Measurements from ENCODE around the gene AMPH. TPM values are rescaled to one million over a fixed set of nuclear protein-coding genes. Genes with fewer than 3 reads are reported as not detected.

AMPH gene
- total and polyA plus RNA-seq, 2 of the 4 experiments (the other 2 are of a cell fraction), result 3.9 to 4.8 TPM

GRCh38 chr7:38655833-38656774 is 24.9 kb upstream of the AMPH start (continued):
- TF ChIP-seq CTCF (conservative IDR thresholded peaks at IDR 0.05; ENCODE audit: low read depth, low read length), result no peak

GRCh38 chr7:38637957-38638356 is 6.8 kb upstream of the AMPH start:
- H4K20me1 ChIP-seq (ENCODE audit: insufficient read depth, low read length), result no peaks in the 10 kb centered on the region
- TF ChIP-seq SMC3 (IDR thresholded peaks at IDR 0.05; ENCODE audit: low read depth, low read length) (no peak), MAFK (IDR thresholded peaks at IDR 0.05; ENCODE audit: low read depth, low read length) (no peak), RFX5 (IDR thresholded peaks at IDR 0.05; ENCODE audit: low read depth, low read length) (no peak), FOS (IDR thresholded peaks at IDR 0.05; ENCODE audit: low read depth, low read length) (no peak), MXI1 (IDR thresholded peaks at IDR 0.05; ENCODE audit: borderline replicate concordance, low read depth, low read length) (no peak), CHD1 (IDR thresholded peaks at IDR 0.05; ENCODE audit: low read depth, low read length) (no peak), RCOR1 (IDR thresholded peaks at IDR 0.05; ENCODE audit: insufficient replicate concordance, low read length) (no peak), POLR2A (IDR thresholded peaks at IDR 0.05; ENCODE audit: low read depth, low read length) (no peak), NFE2L2 (IDR thresholded peaks at IDR 0.05; ENCODE audit: low read depth, low read length) (no peak), ELK1 (IDR thresholded peaks at IDR 0.05; ENCODE audit: borderline replicate concordance, low read depth, low read length) (no peak), CEBPB (IDR thresholded peaks at IDR 0.05; ENCODE audit: low read depth, low read length) (no peak), MAZ (IDR thresholded peaks at IDR 0.05; ENCODE audit: borderline replicate concordance, low read depth, low read length) (no peak), RAD21 (IDR thresholded peaks at IDR 0.05; ENCODE audit: low read length) (no peak)

More at GRCh38 chr7:38637957-38638356, 6.8 kb upstream of the AMPH start:
- H3K9me1 ChIP-seq (ENCODE audit: insufficient read depth, low read length), result no peaks in the 10 kb centered on the region
- ChIA-PET POLR2A (ENCODE audit: unreplicated experiment) (no interaction called here), CTCF (no interaction called here)
- intact Hi-C loops (cut with micrococcal nuclease) (no loop called here), dilution Hi-C loops (cut with HindIII; ENCODE audit: low sequenced_read_pairs, unreplicated experiment) (no loop called here), in situ Hi-C loops (cut with MboI; ENCODE audit: low sequenced_read_pairs) (no loop called here)
- no peak overlapping the region for H3K4ac ChIP-seq (ENCODE audit: low read depth, low read length)
- no peak overlapping the region for H3K14ac ChIP-seq (replicated peaks; ENCODE audit: low read depth, low read length)
- no peak overlapping the region for H3K4me2 ChIP-seq (ENCODE audit: low read depth, low read length)
- DNase-seq (no peak), ATAC-seq (ENCODE audit: low read depth) (no peak)
- H3K9ac ChIP-seq (ENCODE audit: low read depth, low read length), result no peak overlapping the region
- no CpG with 5 or more reads among the region's 6 CpGs for WGBS, 2 experiments (ENCODE audit: extremely low coverage in 2 of 2, insufficient read length in 1 of 2)
- H3K27me3 ChIP-seq (ENCODE audit: control insufficient read depth, insufficient read depth, low read length), result peaks cover 5% of the 10 kb centered on the region
- no peak overlapping the region for H3K18ac ChIP-seq (ENCODE audit: low read depth, low read length)
- no TSS peak for BruUV-seq (replicated peaks)
- no peaks in the 10 kb centered on the region for H3K79me1 ChIP-seq (ENCODE audit: low read depth in 1 of 2, low read length in 2 of 2)
- no peak overlapping the region for H3K27ac ChIP-seq (ENCODE audit: insufficient read depth, low read length)
- H2BK120ac ChIP-seq (ENCODE audit: low read depth, low read length), result no peak overlapping the region
- H3K9me3 ChIP-seq (ENCODE audit: control insufficient read depth, insufficient read depth, low read length), result no peaks in the 10 kb centered on the region
- H2AK5ac ChIP-seq (ENCODE audit: low read depth, low read length), result no peak overlapping the region
- no peaks in the 10 kb centered on the region for H3K36me3 ChIP-seq (ENCODE audit: control insufficient read depth, insufficient read depth, low read length)
- no peaks in the 10 kb centered on the region for H3K4me1 ChIP-seq (ENCODE audit: control insufficient read depth, insufficient read depth, low read length)
- H3K23ac ChIP-seq (ENCODE audit: low read depth, low read length), result no peak overlapping the region
- H2BK15ac ChIP-seq (ENCODE audit: low read depth, low read length), result no peak overlapping the region
- no peak overlapping the region for H3K56ac ChIP-seq (ENCODE audit: extremely low read depth, insufficient read depth, low read length)
- H2BK5ac ChIP-seq (ENCODE audit: low read depth, low read length, poor library complexity, severe bottlenecking), result no peak overlapping the region
- no peak overlapping the region for H4K8ac ChIP-seq (ENCODE audit: low read depth in 2 of 2, low read length in 2 of 2)
- H2AFZ ChIP-seq (replicated peaks; ENCODE audit: low read length, poor library complexity), result no peak overlapping the region
- H2AK9ac ChIP-seq (replicated peaks; ENCODE audit: low read depth, low read length, poor library complexity), result no peak overlapping the region
- no peak overlapping the region for H4K5ac ChIP-seq (ENCODE audit: low read depth, low read length)
- no peak overlapping the region for H3K4me3 ChIP-seq (ENCODE audit: insufficient read depth, low read depth, low read length)
- no peak overlapping the region for H2BK20ac ChIP-seq (ENCODE audit: low read depth, low read length)
- no peak overlapping the region for H4K91ac ChIP-seq (ENCODE audit: insufficient read depth, low read depth, low read length)
